ENCODE measurements around the gene PSRC1. TPM values are rescaled to one million over a fixed set of nuclear protein-coding genes. Genes with fewer than 3 reads are reported as not detected.

PSRC1 gene
- total RNA-seq, 1 donor from 2014 or later, result 78.1 TPM

DNA sequence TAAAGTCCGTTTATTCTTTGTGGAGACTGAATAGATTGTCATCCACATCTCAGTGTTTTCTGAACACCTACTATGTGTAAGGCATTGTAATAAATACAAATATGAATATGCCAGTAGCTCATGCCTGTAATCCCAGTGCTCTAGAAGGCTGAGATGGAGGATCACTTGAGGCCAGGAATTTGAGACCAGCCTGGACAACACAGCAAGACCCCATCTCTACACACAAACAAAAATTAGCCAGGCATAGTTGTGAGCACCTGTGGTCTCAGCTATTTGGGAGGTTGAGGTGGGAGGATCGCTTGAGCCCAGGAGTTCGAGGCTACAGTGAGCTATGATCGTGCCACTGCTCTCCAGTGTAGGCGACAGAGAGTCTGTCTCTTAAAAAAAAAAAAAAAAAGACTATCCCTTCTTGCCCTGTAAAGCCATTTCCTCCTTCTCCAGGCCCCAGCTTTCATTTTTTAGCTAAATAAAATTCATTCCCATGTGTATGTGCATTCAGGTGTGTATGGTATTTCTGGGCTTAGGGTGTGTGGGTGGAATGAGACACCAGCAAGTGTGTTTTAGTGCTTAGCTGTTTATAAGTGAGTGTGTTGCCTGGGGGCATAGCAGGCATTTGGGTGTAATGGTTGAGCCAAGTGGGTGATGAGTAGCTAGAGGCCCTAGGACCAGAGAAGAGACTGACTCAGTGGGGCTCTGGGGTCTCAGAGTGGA, 25.8 kb downstream of the PSRC1 start:
- H3K79me2 ChIP-seq (ENCODE audit: low read depth), result peaks cover 60% of the 10 kb centered on the region
- no peak for DNase-seq (ENCODE audit: low spot score)
- no peak overlapping the region for H2AFZ ChIP-seq (replicated peaks)
- no peaks in the 10 kb centered on the region for H3K36me3 ChIP-seq
- H3K27ac ChIP-seq, result no peak overlapping the region
- Mint-ChIP-seq H3K36me3 (peaks cover 31% of the 10 kb centered on the region), H3K4me1 (peaks cover 80% of the 10 kb centered on the region), H3K27me3 (ENCODE audit: insufficient read depth, low read depth) (peaks cover 7% of the 10 kb centered on the region), H3K4me3 (peak overlapping the region; percentile 62), H3K9me3 (peaks cover 6% of the 10 kb centered on the region), H3K27ac (peak overlapping the region; percentile 96)
- H4K20me1 ChIP-seq (ENCODE audit: low read depth), result no peaks in the 10 kb centered on the region
- H3K4me3 ChIP-seq, result no peak overlapping the region
- H3F3A ChIP-seq (ENCODE audit: low read depth), result peaks cover 52% of the 10 kb centered on the region
- H3K27me3 ChIP-seq, result no peaks in the 10 kb centered on the region
- peaks cover 60% of the 10 kb centered on the region for H3K4me1 ChIP-seq
- H3K9ac ChIP-seq, result no peak overlapping the region
- TF ChIP-seq EZH2phosphoT487 (IDR thresholded peaks at IDR 0.05), result no peak
- no peak for TF ChIP-seq EZH2 (IDR thresholded peaks at IDR 0.05)
- TF ChIP-seq, protein P1, sequence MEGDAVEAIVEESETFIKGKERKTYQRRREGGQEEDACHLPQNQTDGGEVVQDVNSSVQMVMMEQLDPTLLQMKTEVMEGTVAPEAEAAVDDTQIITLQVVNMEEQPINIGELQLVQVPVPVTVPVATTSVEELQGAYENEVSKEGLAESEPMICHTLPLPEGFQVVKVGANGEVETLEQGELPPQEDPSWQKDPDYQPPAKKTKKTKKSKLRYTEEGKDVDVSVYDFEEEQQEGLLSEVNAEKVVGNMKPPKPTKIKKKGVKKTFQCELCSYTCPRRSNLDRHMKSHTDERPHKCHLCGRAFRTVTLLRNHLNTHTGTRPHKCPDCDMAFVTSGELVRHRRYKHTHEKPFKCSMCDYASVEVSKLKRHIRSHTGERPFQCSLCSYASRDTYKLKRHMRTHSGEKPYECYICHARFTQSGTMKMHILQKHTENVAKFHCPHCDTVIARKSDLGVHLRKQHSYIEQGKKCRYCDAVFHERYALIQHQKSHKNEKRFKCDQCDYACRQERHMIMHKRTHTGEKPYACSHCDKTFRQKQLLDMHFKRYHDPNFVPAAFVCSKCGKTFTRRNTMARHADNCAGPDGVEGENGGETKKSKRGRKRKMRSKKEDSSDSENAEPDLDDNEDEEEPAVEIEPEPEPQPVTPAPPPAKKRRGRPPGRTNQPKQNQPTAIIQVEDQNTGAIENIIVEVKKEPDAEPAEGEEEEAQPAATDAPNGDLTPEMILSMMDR (IDR thresholded peaks at IDR 0.05), result no peak
- peak overlapping the region; percentile 27 for H3K4me2 ChIP-seq
- H3K9me3 ChIP-seq (ENCODE audit: low read depth), result no peaks in the 10 kb centered on the region

DNA sequence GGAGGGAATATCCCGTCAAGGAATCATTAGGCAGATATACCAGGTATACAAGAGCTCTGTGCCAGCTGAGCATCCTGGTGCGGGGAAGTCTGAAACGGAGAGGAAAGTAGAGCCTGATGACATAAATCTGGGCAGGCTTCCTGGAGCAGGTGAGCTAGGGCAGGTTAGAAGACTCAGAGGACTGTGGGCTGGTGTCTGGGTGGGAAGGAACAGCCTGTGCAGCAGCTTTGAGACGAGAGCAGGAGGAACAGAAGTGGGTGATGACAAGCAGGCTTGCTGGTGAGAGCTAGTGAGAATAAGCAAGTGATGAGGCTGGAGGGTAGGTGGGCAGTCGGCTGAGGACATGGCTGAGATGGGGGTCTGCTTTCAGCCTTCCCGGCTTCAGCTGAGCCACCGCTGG, 26.9 kb downstream of the PSRC1 start:
- Mint-ChIP-seq H3K36me3 (peaks cover 36% of the 10 kb centered on the region), H3K4me1 (peaks cover 83% of the 10 kb centered on the region), H3K4me3 (peak overlapping the region; percentile 67), H3K9me3 (peaks cover 17% of the 10 kb centered on the region), H3K27me3 (ENCODE audit: insufficient read depth, low read depth) (peaks cover 10% of the 10 kb centered on the region), H3K27ac (peak overlapping the region; percentile 89)
- no peak overlapping the region for H3K4me3 ChIP-seq
- no peaks in the 10 kb centered on the region for H3K36me3 ChIP-seq
- H3K27me3 ChIP-seq, result no peaks in the 10 kb centered on the region
- H3F3A ChIP-seq (ENCODE audit: low read depth), result peaks cover 52% of the 10 kb centered on the region
- H3K79me2 ChIP-seq (ENCODE audit: low read depth), result peaks cover 71% of the 10 kb centered on the region
- H3K4me1 ChIP-seq, result peaks cover 60% of the 10 kb centered on the region
- H3K4me2 ChIP-seq, result peak overlapping the region; percentile 72
- TF ChIP-seq, protein P1 (IDR thresholded peaks at IDR 0.05), result no peak
- TF ChIP-seq EZH2phosphoT487 (IDR thresholded peaks at IDR 0.05) (no peak), EZH2 (IDR thresholded peaks at IDR 0.05) (no peak)
- no peak overlapping the region for H3K9ac ChIP-seq
- H3K9me3 ChIP-seq (ENCODE audit: low read depth), result no peaks in the 10 kb centered on the region
- no peak overlapping the region for H3K27ac ChIP-seq
- DNase-seq (ENCODE audit: low spot score), result no peak
- H4K20me1 ChIP-seq (ENCODE audit: low read depth), result peaks cover 4% of the 10 kb centered on the region
- H2AFZ ChIP-seq (replicated peaks), result no peak overlapping the region

DNA sequence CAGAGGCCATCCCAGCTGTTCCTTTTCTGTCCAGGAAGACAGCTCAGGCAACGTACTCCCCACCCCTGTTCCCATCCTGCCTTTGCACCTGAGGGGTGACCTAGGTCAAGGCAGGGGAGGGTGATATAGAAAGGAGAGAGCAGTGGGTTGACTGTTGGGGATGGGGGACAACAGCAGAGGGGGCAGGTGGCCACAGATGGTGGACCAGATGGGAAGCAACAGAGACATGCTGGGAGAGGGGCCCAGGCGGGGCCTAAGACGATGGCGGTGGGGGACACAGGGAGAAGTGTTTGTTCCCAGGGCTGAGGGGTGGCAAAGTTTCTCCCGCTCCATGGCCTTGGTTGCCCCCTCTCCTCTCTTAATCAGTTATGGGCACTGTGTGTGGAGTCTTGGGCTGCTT, 27.3 kb downstream of the PSRC1 start:
- Mint-ChIP-seq H3K36me3 (peaks cover 40% of the 10 kb centered on the region), H3K27me3 (ENCODE audit: insufficient read depth, low read depth) (peaks cover 10% of the 10 kb centered on the region), H3K4me3 (peak overlapping the region; percentile 67), H3K27ac (peak overlapping the region; percentile 89), H3K4me1 (peaks cover 81% of the 10 kb centered on the region), H3K9me3 (peaks cover 21% of the 10 kb centered on the region)
- Histone ChIP-seq H3K4me2 (peak overlapping the region; percentile 72), H3K4me3 (peak overlapping the region; percentile 31), H3K9me3 (ENCODE audit: low read depth) (no peaks in the 10 kb centered on the region), H3F3A (ENCODE audit: low read depth) (peaks cover 52% of the 10 kb centered on the region), H3K36me3 (no peaks in the 10 kb centered on the region), H3K79me2 (ENCODE audit: low read depth) (peaks cover 75% of the 10 kb centered on the region), H3K27me3 (no peaks in the 10 kb centered on the region), H3K4me1 (peaks cover 60% of the 10 kb centered on the region), H4K20me1 (ENCODE audit: low read depth) (peaks cover 4% of the 10 kb centered on the region), H3K27ac (peak overlapping the region; percentile 71), H3K9ac (no peak overlapping the region), H2AFZ (replicated peaks) (no peak overlapping the region)
- DNase-seq (ENCODE audit: low spot score), result no peak
- no peak for TF ChIP-seq EZH2 (IDR thresholded peaks at IDR 0.05)
- TF ChIP-seq, protein P1 (IDR thresholded peaks at IDR 0.05), result no peak
- TF ChIP-seq EZH2phosphoT487 (IDR thresholded peaks at IDR 0.05), result no peak

Data from neural progenitor cell (in vitro differentiated cells).